ENCODE measurements around the gene SLC17A7. TPM values are rescaled to one million over a fixed set of nuclear protein-coding genes. Genes with fewer than 3 reads are reported as not detected.
A peak's percentile ranks its signal among the peaks of the same experiment; 100 is the strongest.

SLC17A7 gene
- polyA plus RNA-seq, 1 donor from 2014 or later: not detected

- Mint-ChIP-seq H3K9me3 (no peaks in the 10 kb centered on the region), H3K27ac (peak overlapping the region in 1 of 3 donors; percentile 82), H3K4me1 (peaks cover 8 to 10% (median 8%) of the 10 kb centered on the region in 3 donors), H3K4me3 (no peak overlapping the region), H3K36me3 (no peaks in the 10 kb centered on the region), H3K27me3 (peaks cover 1% of the 10 kb centered on the region)
Measured at GRCh38 chr19:49400029-49400428, 41.3 kb downstream of the SLC17A7 start.

- no peaks in the 10 kb centered on the region for H3K9me3 Mint-ChIP-seq
- peaks cover 7 to 10% (median 8%) of the 10 kb centered on the region in 3 donors for H3K4me1 Mint-ChIP-seq
- H3K36me3 Mint-ChIP-seq: no peaks in the 10 kb centered on the region
- H3K4me3 Mint-ChIP-seq: no peak overlapping the region
- no peak overlapping the region for H3K27ac Mint-ChIP-seq
- peaks cover 1% of the 10 kb centered on the region for H3K27me3 Mint-ChIP-seq
Measured at GRCh38 chr19:49398931-49399330, 42.4 kb downstream of the SLC17A7 start.

GRCh38 chr19:49398001-49398615 lies 43.2 kb downstream of the SLC17A7 start:
- peaks cover 1% of the 10 kb centered on the region for H3K27me3 Mint-ChIP-seq
- no peaks in the 10 kb centered on the region for H3K36me3 Mint-ChIP-seq
- H3K27ac Mint-ChIP-seq: no peak overlapping the region
- no peaks in the 10 kb centered on the region for H3K9me3 Mint-ChIP-seq
- H3K4me3 Mint-ChIP-seq: no peak overlapping the region
- peaks cover 0 to 5% (median 3%) of the 10 kb centered on the region in 3 donors for H3K4me1 Mint-ChIP-seq

GRCh38 chr19:49396738-49397505 lies 44.4 kb downstream of the SLC17A7 start:
- H3K4me3 Mint-ChIP-seq: no peak overlapping the region
- H3K9me3 Mint-ChIP-seq: no peaks in the 10 kb centered on the region
- peaks cover 1% of the 10 kb centered on the region for H3K27me3 Mint-ChIP-seq
- no peak overlapping the region for H3K27ac Mint-ChIP-seq
- peaks cover 2 to 7% (median 3%) of the 10 kb centered on the region in 3 donors for H3K4me1 Mint-ChIP-seq
- H3K36me3 Mint-ChIP-seq: no peaks in the 10 kb centered on the region

- no peaks in the 10 kb centered on the region for H3K9me3 Mint-ChIP-seq
- H3K4me3 Mint-ChIP-seq: no peak overlapping the region
- no peak overlapping the region for H3K27ac Mint-ChIP-seq
- peaks cover 12% of the 10 kb centered on the region in 3 donors for H3K4me1 Mint-ChIP-seq
- H3K27me3 Mint-ChIP-seq: peaks cover 1% of the 10 kb centered on the region
- no peaks in the 10 kb centered on the region for H3K36me3 Mint-ChIP-seq
Measured at GRCh38 chr19:49395581-49396407, 45.5 kb downstream of the SLC17A7 start.

GRCh38 chr19:49393881-49394280 lies 47.4 kb downstream of the SLC17A7 start:
- H3K27me3 Mint-ChIP-seq: peaks cover 1% of the 10 kb centered on the region
- H3K4me1 Mint-ChIP-seq: peaks cover 12 to 19% (median 18%) of the 10 kb centered on the region in 3 donors
- H3K4me3 Mint-ChIP-seq: no peak overlapping the region
- no peaks in the 10 kb centered on the region for H3K36me3 Mint-ChIP-seq
- H3K9me3 Mint-ChIP-seq: no peaks in the 10 kb centered on the region
- H3K27ac Mint-ChIP-seq: no peak overlapping the region

- Mint-ChIP-seq H3K27ac (peak overlapping the region; percentile 52 to 87 (median 61)), H3K4me3 (peak overlapping the region in 2 of 4 donors; percentile 16 to 51), H3K9me3 (no peaks in the 10 kb centered on the region), H3K4me1 (peaks cover 22 to 29% (median 26%) of the 10 kb centered on the region in 3 donors), H3K36me3 (no peaks in the 10 kb centered on the region), H3K27me3 (no peaks in the 10 kb centered on the region)
Measured at GRCh38 chr19:49391581-49392399, 49.5 kb downstream of the SLC17A7 start.

GRCh38 chr19:49390929-49391359 lies 50.4 kb downstream of the SLC17A7 start:
- H3K4me3 Mint-ChIP-seq: peak overlapping the region; percentile 44 to 84 (median 65)
- H3K4me1 Mint-ChIP-seq: peaks cover 22 to 29% (median 26%) of the 10 kb centered on the region in 3 donors
- H3K36me3 Mint-ChIP-seq: no peaks in the 10 kb centered on the region
- H3K27ac Mint-ChIP-seq: peak overlapping the region; percentile 67 to 87 (median 84)
- no peaks in the 10 kb centered on the region for H3K27me3 Mint-ChIP-seq
- H3K9me3 Mint-ChIP-seq: no peaks in the 10 kb centered on the region

- Mint-ChIP-seq H3K4me3 (peak overlapping the region in 3 of 4 donors; percentile 12 to 77 (median 63)), H3K4me1 (peaks cover 22 to 29% (median 26%) of the 10 kb centered on the region in 3 donors), H3K9me3 (no peaks in the 10 kb centered on the region), H3K27ac (peak overlapping the region in 2 of 3 donors; percentile 67 to 87), H3K27me3 (no peaks in the 10 kb centered on the region), H3K36me3 (no peaks in the 10 kb centered on the region)
Measured at GRCh38 chr19:49390131-49390928, 51.0 kb downstream of the SLC17A7 start.

GRCh38 chr19:49389406-49389805 lies 51.9 kb downstream of the SLC17A7 start:
- Mint-ChIP-seq H3K27me3 (no peaks in the 10 kb centered on the region), H3K9me3 (no peaks in the 10 kb centered on the region), H3K4me1 (peaks cover 22 to 29% (median 26%) of the 10 kb centered on the region in 3 donors), H3K4me3 (peak overlapping the region in 1 of 4 donors; percentile 50), H3K36me3 (no peaks in the 10 kb centered on the region), H3K27ac (peak overlapping the region in 2 of 3 donors; percentile 67 to 87)

GRCh38 chr19:49387936-49388372 lies 53.4 kb downstream of the SLC17A7 start, which contains the start of gene KASH5:
Gene KASH5, plus strand, starts transcription at chr19:49388249. Its CDS starts 2,635 bp downstream, at chr19:49390884.
- peak within 1 kb of the TSS; percentile 30 to 84 (median 73) for H3K4me3 Mint-ChIP-seq
- peaks cover 0 to 5% (median 2%) of the 10 kb centered on the region in 3 donors for H3K9me3 Mint-ChIP-seq
- H3K27me3 Mint-ChIP-seq: no peaks in the 10 kb centered on the region
- peaks cover 22 to 34% (median 26%) of the 10 kb centered on the region in 3 donors for H3K4me1 Mint-ChIP-seq
- H3K36me3 Mint-ChIP-seq: no peaks in the 10 kb centered on the region
- peak within 1 kb of the TSS; percentile 91 to 97 (median 93) for H3K27ac Mint-ChIP-seq

GRCh38 chr19:49383599-49383998 lies 57.7 kb downstream of the SLC17A7 start:
- Mint-ChIP-seq H3K27ac (peak overlapping the region in 1 of 3 donors; percentile 49), H3K36me3 (peaks cover 2% of the 10 kb centered on the region), H3K9me3 (peaks cover 2 to 11% (median 9%) of the 10 kb centered on the region in 3 donors), H3K4me3 (peak overlapping the region in 1 of 4 donors; percentile 39), H3K27me3 (no peaks in the 10 kb centered on the region), H3K4me1 (peaks cover 5 to 21% (median 5%) of the 10 kb centered on the region in 3 donors)

GRCh38 chr19:49382639-49383038 lies 58.7 kb downstream of the SLC17A7 start:
- no peak overlapping the region for H3K27ac Mint-ChIP-seq
- no peak overlapping the region for H3K4me3 Mint-ChIP-seq
- H3K4me1 Mint-ChIP-seq: peaks cover 0 to 14% (median 1%) of the 10 kb centered on the region in 3 donors
- peaks cover 2 to 11% (median 9%) of the 10 kb centered on the region in 3 donors for H3K9me3 Mint-ChIP-seq
- peaks cover 2% of the 10 kb centered on the region for H3K36me3 Mint-ChIP-seq
- H3K27me3 Mint-ChIP-seq: no peaks in the 10 kb centered on the region
